ENCODE results near the gene ARNT2. TPM values are rescaled to one million over a fixed set of nuclear protein-coding genes. Genes with fewer than 3 reads are reported as not detected.

The ARNT2 gene
- total RNA-seq, 1 donor from 2014 or later, result not detected

DNA sequence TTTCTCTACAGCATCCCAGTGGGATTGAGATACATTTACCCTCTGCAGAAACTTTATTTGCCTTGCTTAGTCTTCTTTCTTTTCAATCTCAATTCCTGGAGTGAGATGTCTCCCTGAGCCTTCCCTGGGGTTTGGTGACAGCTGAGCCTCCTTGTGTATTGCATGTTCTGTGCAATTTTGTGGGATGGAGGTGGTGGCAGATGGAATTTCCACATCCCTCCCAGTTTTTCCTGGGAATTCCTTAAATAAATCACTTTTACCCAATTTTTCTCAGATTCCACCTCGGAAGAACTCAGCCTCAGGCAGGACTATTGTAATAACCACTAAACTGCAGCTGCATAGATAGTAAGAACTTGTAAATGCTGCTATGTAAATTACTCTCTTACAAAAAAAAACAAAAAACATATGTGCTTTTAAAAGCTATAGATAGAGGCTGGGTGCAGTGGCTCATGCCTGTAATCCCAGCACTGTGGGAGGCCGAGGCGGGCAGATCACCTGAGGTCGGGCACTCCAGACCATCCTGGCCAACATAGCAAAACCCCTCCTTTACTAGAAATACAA, 202.4 kb downstream of the ARNT2 start:
- H3K4me3 Mint-ChIP-seq, result no peak overlapping the region
- no peaks in the 10 kb centered on the region for H3K9me3 Mint-ChIP-seq
- intact Hi-C loops (cut with micrococcal nuclease), result no loop called here
- H3K36me3 Mint-ChIP-seq (ENCODE audit: low read depth), result no peaks in the 10 kb centered on the region
- no peak for DNase-seq
- no peak overlapping the region for H3K27ac Mint-ChIP-seq
- H3K4me1 Mint-ChIP-seq, result no peaks in the 10 kb centered on the region
- H3K27me3 Mint-ChIP-seq, result peaks cover 10% of the 10 kb centered on the region

DNA sequence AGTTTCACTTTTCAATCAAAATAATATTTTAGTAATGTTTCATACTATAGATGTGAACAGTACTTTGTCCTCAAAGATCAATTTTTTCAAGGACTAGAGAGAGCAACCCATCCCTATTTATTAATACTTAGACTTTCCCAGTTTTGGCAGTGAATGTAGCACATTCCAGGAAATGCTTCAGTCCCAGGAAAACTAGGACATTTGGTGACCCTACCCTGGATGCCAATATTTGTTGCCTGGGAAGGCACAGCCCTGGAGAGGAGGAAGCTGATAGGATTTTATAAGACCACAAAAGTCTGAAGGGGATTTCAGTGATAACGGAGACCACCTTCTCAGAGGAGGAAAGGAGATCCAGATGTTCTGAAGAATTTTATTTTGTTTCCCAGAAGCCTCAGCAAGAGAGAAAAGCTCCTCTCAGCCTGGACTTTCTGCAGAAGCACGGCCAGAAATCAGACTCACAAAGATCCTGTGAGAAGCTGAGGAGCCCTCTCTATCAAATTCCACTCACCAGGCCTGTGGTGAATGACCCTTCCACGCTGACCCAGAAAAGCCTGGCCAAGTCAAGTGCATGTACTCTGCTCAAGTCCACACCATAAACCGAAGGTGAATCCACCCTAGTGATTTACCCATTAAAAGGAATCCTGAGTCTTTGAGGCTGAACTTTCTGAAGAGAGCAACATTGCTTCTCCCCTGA, 203.3 kb downstream of the ARNT2 start:
- Mint-ChIP-seq H3K27ac (no peak overlapping the region), H3K9me3 (no peaks in the 10 kb centered on the region), H3K27me3 (peaks cover 10% of the 10 kb centered on the region), H3K4me1 (no peaks in the 10 kb centered on the region), H3K36me3 (ENCODE audit: low read depth) (no peaks in the 10 kb centered on the region), H3K4me3 (no peak overlapping the region)
- intact Hi-C loops (cut with micrococcal nuclease), result no loop called here
- no peak for DNase-seq

DNA sequence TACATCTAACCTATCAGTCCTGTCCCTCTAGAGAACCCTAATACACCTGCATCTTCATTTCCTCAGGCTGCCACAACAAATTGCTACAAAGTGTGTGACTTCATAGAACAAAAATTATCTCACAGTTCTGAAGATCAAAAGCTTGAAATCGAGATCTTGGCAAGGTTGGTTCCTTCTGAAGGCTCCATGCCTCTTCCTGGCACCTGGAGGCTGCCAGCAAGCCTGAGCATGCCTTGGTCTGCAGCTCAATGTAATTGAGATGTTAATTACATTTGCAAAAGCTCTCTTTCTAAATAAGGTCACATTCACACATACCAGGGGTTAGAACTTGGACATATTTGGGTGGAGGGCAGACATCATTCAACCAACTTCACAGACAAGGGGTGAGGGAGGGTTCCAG, 204.5 kb downstream of the ARNT2 start:
- Mint-ChIP-seq H3K36me3 (ENCODE audit: low read depth) (no peaks in the 10 kb centered on the region), H3K27ac (no peak overlapping the region), H3K9me3 (no peaks in the 10 kb centered on the region), H3K4me3 (no peak overlapping the region), H3K27me3 (peaks cover 10% of the 10 kb centered on the region), H3K4me1 (no peaks in the 10 kb centered on the region)
- no peak for DNase-seq
- intact Hi-C loops (cut with micrococcal nuclease), result no loop called here

DNA sequence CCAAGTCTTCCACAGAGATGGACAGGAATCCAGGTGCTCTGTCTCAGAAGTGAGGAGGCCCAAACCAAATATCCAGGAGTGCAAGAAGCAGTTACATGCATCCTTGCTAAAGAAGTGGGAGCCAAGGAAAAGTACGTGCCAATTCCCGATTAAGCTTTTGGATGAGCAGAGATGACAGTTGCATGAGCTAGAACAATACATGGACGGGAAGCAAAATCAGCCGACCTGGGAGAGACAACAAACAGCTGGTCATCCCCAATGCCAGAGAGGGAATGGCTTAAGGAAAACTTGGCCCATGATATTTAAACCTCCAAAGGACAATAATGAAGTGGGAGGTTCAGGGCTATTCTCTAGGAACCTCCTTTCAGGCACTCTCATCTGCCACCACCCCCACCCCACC, 204.9 kb downstream of the ARNT2 start:
- DNase-seq, result no peak
- Mint-ChIP-seq H3K27me3 (peaks cover 10% of the 10 kb centered on the region), H3K4me1 (no peaks in the 10 kb centered on the region), H3K4me3 (no peak overlapping the region), H3K9me3 (no peaks in the 10 kb centered on the region), H3K36me3 (ENCODE audit: low read depth) (no peaks in the 10 kb centered on the region), H3K27ac (no peak overlapping the region)
- intact Hi-C loops (cut with micrococcal nuclease), result no loop called here

DNA sequence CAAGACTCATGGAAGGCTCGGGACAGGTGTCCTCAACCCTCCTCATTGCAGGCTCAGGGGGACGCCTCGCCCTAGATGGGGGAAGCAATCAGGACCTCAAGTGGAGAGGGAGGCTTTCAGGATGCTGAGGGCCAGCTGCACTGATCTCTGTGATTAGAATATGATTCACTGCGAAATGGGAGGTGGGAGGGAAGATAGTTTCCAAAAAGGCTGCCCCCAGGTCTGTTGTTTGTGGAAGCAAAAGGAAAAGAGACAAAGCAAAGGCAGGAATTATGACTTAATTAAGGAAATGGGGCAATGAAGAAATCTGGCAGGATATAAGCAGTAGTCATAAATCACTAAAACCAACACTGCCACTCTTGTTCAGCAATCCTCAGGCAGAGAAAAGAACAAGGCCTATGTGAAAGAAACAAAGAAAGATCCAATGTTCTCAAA, 205.3 kb downstream of the ARNT2 start:
- intact Hi-C loops (cut with micrococcal nuclease), result no loop called here
- DNase-seq, result no peak
- H3K27me3 Mint-ChIP-seq, result peaks cover 10% of the 10 kb centered on the region
- H3K9me3 Mint-ChIP-seq, result no peaks in the 10 kb centered on the region
- no peaks in the 10 kb centered on the region for H3K4me1 Mint-ChIP-seq
- H3K4me3 Mint-ChIP-seq, result no peak overlapping the region
- no peak overlapping the region for H3K27ac Mint-ChIP-seq
- H3K36me3 Mint-ChIP-seq (ENCODE audit: low read depth), result no peaks in the 10 kb centered on the region

DNA sequence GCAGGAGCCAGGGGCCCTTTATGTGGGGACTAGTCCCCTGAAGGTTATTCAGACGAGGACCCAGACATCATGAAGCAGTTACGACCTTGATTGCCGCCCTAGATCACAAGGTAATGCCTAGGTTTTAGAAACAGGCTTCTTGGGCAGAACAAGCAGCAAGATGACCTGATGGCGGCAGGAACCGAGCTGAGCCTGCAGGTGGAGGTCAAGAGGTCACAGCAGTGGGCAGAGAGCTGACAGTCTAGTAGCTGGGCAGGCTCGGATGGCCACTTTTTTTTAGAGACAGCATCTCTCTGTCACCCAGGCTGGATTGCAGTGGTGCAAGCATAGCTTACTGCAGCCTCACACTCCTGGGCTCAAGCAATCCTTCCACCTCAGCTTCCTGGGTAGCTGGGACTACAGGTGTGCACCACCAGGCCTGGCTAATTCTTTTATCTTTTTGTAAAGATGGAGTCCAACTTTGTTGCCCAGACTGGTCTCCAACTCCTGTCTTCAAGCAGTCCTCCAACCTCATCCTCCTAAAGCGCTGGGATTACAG, 207.4 kb downstream of the ARNT2 start:
- Mint-ChIP-seq H3K4me1 (no peaks in the 10 kb centered on the region), H3K27ac (no peak overlapping the region), H3K36me3 (ENCODE audit: low read depth) (no peaks in the 10 kb centered on the region), H3K9me3 (no peaks in the 10 kb centered on the region), H3K27me3 (peaks cover 10% of the 10 kb centered on the region), H3K4me3 (no peak overlapping the region)
- no peak for DNase-seq
- intact Hi-C loops (cut with micrococcal nuclease), result no loop called here

DNA sequence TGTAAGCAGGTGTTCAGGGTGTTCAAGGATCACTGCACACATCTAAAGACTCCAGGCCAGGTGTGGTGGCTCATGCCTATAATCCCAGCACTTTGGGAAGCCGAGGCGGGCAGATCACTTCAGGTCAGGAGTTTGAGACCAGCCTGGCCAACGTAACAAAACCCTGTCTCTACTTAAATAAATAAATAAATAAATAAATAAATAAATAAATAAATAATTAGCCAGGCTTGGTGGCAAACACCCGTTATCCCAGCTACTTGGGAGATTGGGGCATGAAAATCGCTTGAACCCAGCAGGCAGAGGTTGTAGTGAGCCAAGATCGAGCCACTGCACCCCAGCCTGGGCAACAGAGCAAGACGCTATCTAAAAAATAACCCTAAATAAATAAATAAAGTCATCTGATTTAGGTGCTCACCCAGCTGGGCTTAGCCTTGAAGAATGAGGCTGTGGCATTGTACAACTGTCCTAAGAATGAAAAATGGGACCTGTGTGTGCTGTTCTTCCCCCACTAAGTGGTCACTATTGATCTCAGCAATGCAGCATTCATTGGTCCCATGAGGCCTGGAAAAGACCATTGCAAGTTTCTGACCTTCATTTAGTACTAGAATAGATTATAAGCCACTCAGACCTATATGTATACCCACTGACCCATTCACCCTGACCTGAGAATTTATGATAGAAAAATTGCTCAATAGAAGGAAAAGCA, 208.1 kb downstream of the ARNT2 start:
- Mint-ChIP-seq H3K27ac (no peak overlapping the region), H3K36me3 (ENCODE audit: low read depth) (no peaks in the 10 kb centered on the region), H3K9me3 (no peaks in the 10 kb centered on the region), H3K4me1 (no peaks in the 10 kb centered on the region), H3K4me3 (no peak overlapping the region), H3K27me3 (peaks cover 10% of the 10 kb centered on the region)
- intact Hi-C loops (cut with micrococcal nuclease), result no loop called here
- DNase-seq, result no peak

DNA sequence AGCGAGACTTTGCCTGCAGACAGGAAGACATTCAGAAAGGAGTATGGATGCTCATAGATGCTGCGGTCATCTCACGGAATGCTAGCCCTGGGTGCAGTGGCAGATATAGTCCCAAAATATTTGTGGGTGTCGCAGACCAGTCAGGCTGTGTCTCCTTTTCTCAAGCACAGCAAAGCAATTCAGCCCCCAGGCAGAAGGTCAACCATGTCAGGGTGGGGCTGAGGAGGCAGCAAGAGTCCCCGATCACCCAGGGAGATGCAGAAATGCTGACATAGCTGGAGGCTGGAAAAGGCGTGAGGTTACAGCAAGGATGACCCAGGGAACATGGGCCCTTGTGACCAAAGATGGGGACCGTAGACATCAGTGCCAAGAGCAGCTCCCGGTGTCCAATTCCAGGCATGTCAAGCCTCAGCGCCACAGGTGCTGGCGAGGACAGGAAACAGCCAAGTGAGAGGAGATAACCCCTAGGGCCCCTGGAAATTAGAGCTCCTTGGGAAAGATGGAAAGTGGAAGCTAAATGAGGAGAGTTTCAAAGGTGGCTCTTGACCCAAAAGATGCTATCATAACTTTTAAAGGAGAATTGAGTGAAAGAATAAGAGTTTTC, 209.7 kb downstream of the ARNT2 start:
- no peak overlapping the region for H3K4me3 Mint-ChIP-seq
- no peaks in the 10 kb centered on the region for H3K4me1 Mint-ChIP-seq
- intact Hi-C loops (cut with micrococcal nuclease), result no loop called here
- H3K36me3 Mint-ChIP-seq (ENCODE audit: low read depth), result no peaks in the 10 kb centered on the region
- no peak overlapping the region for H3K27ac Mint-ChIP-seq
- no peak for DNase-seq
- peaks cover 18% of the 10 kb centered on the region for H3K27me3 Mint-ChIP-seq
- H3K9me3 Mint-ChIP-seq, result no peaks in the 10 kb centered on the region

DNA sequence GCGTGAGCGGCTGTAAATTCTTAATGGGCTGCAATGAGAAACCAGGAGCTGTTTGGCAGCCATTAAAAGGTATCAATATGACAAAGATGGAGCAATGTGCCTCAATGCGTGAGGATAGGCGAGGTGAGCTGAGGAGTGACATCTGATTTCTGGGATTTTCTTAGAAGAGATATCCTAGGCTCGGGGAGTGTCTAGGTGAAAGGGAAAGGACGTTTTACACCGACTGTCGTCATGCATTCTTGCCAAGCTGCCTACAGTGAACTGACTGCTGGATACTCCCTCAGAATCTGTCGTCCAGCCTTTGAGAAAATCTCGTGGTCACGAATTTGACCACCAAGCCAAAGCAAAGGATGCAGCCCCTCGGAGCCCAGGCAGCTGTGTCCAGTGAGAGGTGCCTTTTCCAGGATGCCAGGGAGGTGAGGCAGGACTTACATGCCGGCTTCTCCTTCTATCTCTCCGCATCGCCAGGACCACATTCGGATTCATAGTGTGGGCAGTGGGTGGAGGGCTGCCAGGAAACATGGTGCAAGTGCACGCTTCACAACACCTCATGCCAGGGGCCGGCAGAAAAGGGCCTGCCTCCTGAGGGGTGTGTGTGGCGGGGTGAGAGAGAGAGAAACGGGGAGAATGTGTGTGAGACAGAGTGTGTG, 210.7 kb downstream of the ARNT2 start:
- H3K27me3 Mint-ChIP-seq, result peaks cover 18% of the 10 kb centered on the region
- no peak overlapping the region for H3K27ac Mint-ChIP-seq
- no peaks in the 10 kb centered on the region for H3K9me3 Mint-ChIP-seq
- H3K4me3 Mint-ChIP-seq, result no peak overlapping the region
- intact Hi-C loops (cut with micrococcal nuclease), result no loop called here
- no peaks in the 10 kb centered on the region for H3K36me3 Mint-ChIP-seq (ENCODE audit: low read depth)
- no peak for DNase-seq
- H3K4me1 Mint-ChIP-seq, result no peaks in the 10 kb centered on the region

DNA sequence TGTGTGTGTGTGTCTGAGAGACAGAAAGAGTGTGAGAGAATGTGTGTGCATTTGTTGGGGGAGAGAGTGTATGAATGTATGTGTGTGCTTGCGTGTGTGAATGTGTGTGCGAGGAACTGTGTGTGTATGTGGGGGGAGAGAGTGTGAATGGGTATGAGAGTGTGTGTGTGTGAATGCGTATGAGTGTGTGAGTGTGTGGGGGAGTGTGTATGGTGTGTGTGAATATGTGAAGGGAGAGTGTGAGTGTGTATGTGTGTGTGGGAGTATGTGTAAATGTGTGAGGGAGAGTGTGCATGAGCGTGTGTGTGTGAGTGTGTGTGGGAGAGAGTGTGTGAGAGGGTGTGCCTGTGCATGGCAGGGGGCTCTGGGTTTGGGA, 211.2 kb downstream of the ARNT2 start:
- intact Hi-C loops (cut with micrococcal nuclease), result no loop called here
- no peak for DNase-seq
- Mint-ChIP-seq H3K4me1 (no peaks in the 10 kb centered on the region), H3K27me3 (peaks cover 18% of the 10 kb centered on the region), H3K36me3 (ENCODE audit: low read depth) (no peaks in the 10 kb centered on the region), H3K27ac (no peak overlapping the region), H3K4me3 (no peak overlapping the region), H3K9me3 (no peaks in the 10 kb centered on the region)

DNA sequence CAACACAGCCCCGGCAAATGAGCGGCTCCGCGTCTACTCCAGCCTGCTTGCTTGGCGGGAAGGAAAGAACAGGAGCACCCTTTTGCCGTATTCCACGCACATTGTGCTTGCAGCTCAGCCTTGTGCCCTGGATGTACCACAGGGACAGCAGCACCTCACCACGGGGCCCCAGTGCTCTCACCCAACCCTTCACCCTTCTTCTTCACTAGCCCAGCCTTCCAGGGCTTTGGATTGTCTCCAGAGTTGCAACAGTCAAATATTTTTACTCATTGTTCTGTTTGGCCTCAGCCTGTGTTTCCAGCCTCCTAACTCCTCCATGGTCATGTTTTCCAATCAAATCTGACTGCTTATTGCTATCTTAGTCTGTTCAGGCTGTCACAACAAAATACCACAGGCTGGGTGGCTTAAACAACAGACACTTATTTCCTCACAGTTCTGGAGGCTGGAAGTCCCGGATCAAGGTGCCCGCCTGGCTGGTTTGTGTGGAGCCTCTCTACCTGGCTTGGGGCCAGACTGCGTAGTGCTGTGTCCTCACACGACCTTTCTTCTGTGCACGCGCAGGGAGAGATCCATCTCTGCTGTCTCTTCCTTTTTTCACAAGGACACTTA, 211.7 kb downstream of the ARNT2 start:
- intact Hi-C loops (cut with micrococcal nuclease), result no loop called here
- Mint-ChIP-seq H3K4me1 (no peaks in the 10 kb centered on the region), H3K4me3 (no peak overlapping the region), H3K36me3 (ENCODE audit: low read depth) (no peaks in the 10 kb centered on the region), H3K9me3 (no peaks in the 10 kb centered on the region), H3K27me3 (peaks cover 20% of the 10 kb centered on the region), H3K27ac (no peak overlapping the region)
- no peak for DNase-seq

DNA sequence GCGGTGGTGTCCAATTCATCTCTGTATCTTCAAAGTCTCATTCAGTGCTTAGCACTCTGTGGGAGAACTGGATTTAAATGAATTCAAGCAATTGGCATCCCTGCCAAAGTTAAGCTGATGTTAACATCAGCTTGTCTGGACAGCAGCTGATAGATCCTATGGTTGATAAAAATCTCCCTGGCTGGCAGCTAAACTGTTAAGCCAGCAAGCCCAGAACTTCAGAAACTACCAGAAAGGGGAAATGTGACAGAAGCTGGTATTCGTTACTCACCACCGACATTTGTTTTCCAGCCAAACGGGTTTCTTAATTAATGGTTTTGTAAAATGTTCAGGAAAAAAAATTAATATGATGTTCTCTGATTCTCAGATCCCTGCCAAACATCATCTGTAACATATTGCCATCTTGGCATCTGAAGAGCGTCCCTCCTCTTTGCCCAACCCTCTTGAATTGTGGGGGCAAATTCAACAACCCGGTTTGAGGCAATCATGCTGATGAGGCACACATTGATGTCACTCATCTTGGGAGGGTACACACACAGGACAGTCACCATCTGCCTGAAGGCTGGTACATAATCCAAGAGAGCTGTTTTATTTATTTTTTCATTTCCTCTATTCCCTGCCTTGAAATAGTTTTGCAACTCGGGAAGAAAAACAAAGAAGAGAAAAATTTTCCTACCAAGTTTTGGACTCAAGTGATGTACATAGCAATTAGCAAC, 214.7 kb downstream of the ARNT2 start:
- intact Hi-C loops (cut with micrococcal nuclease), result no loop called here
- H3K9me3 Mint-ChIP-seq, result peaks cover 3% of the 10 kb centered on the region
- H3K27me3 Mint-ChIP-seq, result peaks cover 24% of the 10 kb centered on the region
- no peaks in the 10 kb centered on the region for H3K4me1 Mint-ChIP-seq
- H3K36me3 Mint-ChIP-seq (ENCODE audit: low read depth), result no peaks in the 10 kb centered on the region
- no peak overlapping the region for H3K27ac Mint-ChIP-seq
- DNase-seq, result no peak
- H3K4me3 Mint-ChIP-seq, result no peak overlapping the region

DNA sequence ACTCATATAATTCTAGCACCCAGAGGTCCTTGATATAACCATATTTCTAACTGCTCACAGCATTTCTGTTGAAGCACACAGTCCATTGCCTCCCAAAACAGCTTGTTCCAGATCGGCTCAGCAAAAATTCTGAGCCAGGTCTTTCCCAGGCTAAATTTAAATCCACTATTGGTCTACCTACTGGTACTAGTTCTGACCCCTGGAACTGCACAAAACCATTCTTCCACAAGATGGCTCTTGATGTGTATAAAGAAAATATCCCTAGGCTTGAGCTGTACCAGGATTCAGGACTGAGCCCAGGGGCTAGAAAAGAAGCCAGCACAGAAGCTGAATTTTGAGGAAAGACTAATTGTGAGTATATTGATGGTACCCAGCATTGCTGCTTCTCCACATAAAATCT, 215.5 kb downstream of the ARNT2 start:
- no peak overlapping the region for H3K4me3 Mint-ChIP-seq
- peaks cover 3% of the 10 kb centered on the region for H3K9me3 Mint-ChIP-seq
- H3K4me1 Mint-ChIP-seq, result no peaks in the 10 kb centered on the region
- no peak overlapping the region for H3K27ac Mint-ChIP-seq
- no peak for DNase-seq
- intact Hi-C loops (cut with micrococcal nuclease), result no loop called here
- H3K36me3 Mint-ChIP-seq (ENCODE audit: low read depth), result no peaks in the 10 kb centered on the region
- peaks cover 24% of the 10 kb centered on the region for H3K27me3 Mint-ChIP-seq
